Lung (tissue), 12 donors: ENCODE data around the gene ZNF682. TPM values are rescaled to one million over a fixed set of nuclear protein-coding genes. Genes with fewer than 3 reads are reported as not detected.
A peak's percentile ranks its signal among the peaks of the same experiment; 100 is the strongest.

Experiments used
- ATAC-seq: fragments of 200-7000 bp; cut with Tn5 transposase; one replicate; pipeline ENCODE4 v1.9.1; 2020; ENCODE audit warnings: moderate number of reproducible peaks; ENCODE audit not compliant: insufficient read depth, low FRiP score
- DNase-seq, 3 donors: peaks; one replicate each; pipeline ENCODE4 v3.0.0-alpha.2; 2013 to 2017
- H3K27ac ChIP-seq, 2 donors: one replicate each; pipeline ENCODE4 v1.5.1; 2013; ENCODE audit warnings: mild to moderate bottlenecking in 2 of 2, moderate library complexity in 2 of 2, control low read depth in 1 of 2, inconsistent platforms in 1 of 2, low read depth in 1 of 2, low read length in 1 of 2
- H3K27me3 ChIP-seq, 3 donors: one replicate each; pipeline ENCODE4 v1.5.1; 2013; ENCODE audit warnings: low read length in 2 of 3; ENCODE audit not compliant: control insufficient read depth in 3 of 3, insufficient read depth in 3 of 3
- H3K36me3 ChIP-seq, 4 donors: one replicate each; pipeline ENCODE4 v1.5.1; 2013; ENCODE audit warnings: low read length in 4 of 4, mild to moderate bottlenecking in 1 of 4, moderate library complexity in 1 of 4; ENCODE audit not compliant: control insufficient read depth in 4 of 4, insufficient read depth in 4 of 4
- H3K4me1 ChIP-seq, 5 donors: one replicate each; pipeline ENCODE4 v1.5.1; 2013; ENCODE audit warnings: low read length in 5 of 5, mild to moderate bottlenecking in 2 of 5, moderate library complexity in 1 of 5; ENCODE audit not compliant: control insufficient read depth in 5 of 5, insufficient read depth in 5 of 5
- H3K4me3 ChIP-seq: one replicate; pipeline ENCODE4 v1.5.1; 2013; ENCODE audit warnings: mild to moderate bottlenecking, control low read depth, moderate library complexity
- H3K9ac ChIP-seq, 2 donors: one replicate each; pipeline ENCODE4 v1.5.1; 2013; ENCODE audit warnings: low read length in 2 of 2, control low read depth in 1 of 2; ENCODE audit not compliant: insufficient read depth in 1 of 2
- H3K9me3 ChIP-seq, 4 donors: one replicate each; pipeline ENCODE4 v1.5.1; 2013; ENCODE audit warnings: low read length in 3 of 4, mild to moderate bottlenecking in 1 of 4, moderate library complexity in 1 of 4; ENCODE audit not compliant: control insufficient read depth in 4 of 4, insufficient read depth in 3 of 4
- CTCF ChIP-seq: IDR thresholded peaks from 2 replicates; pipeline ENCODE4 v1.5.1; 2012; ENCODE audit warnings: mild to moderate bottlenecking; ENCODE audit errors: control extremely low read depth, extremely low read depth
- WGBS, 2 donors: extraction: QIAGEN DNeasy Blood & Tissue Kit; methylation state at CpG; one replicate each; pipeline ENCODE4 v1.1.7; 2013; 5-methylcytosine and 5-hydroxymethylcytosine counted together
- polyA plus RNA-seq, 2 donors: library from polyadenylated mRNA; stranded (reverse); fragments of 200-250 nt; gene quantifications; one replicate each; pipeline ENCODE4 v1.2.1, GENCODE V29; 2013
- total RNA-seq, 2 donors: library from RNA; depleted of rRNA in 1 of 2; stranded (reverse); fragments of >200 nt in 1 of 2; gene quantifications; one replicate each; pipeline ENCODE4 v1.2.1, GENCODE V29; 2014 to 2021
- donor health status: control.
- donor health status: control.
- donor health status: Bipolar disorder and iron deficiency.
- donor health status: healthy.
- donor health status: DM: yes; HTN: yes; CAD: no.

The ZNF682 gene
- total and polyA plus RNA-seq, 4 donors: 2.0 to 17.7 (median 12.9) TPM

GRCh38 chr19:20028611-20029010, 10.7 kb downstream of the ZNF682 start:
- no peak overlapping the region for H3K27ac ChIP-seq
- H3K36me3 ChIP-seq: peaks cover 0 to 16% (median 8%) of the 10 kb centered on the region in 4 donors
- no peaks in the 10 kb centered on the region for H3K4me1 ChIP-seq
- H3K4me3 ChIP-seq: no peak overlapping the region
- peaks cover 0 to 14% (median 0%) of the 10 kb centered on the region in 4 donors for H3K9me3 ChIP-seq
- no peak for DNase-seq
- H3K27me3 ChIP-seq: no peaks in the 10 kb centered on the region
- TF ChIP-seq CTCF: no peak
- no peak for ATAC-seq
- 97 to 98% methylated on average over 6 of the region's 6 CpGs for WGBS, 2 donors
- H3K9ac ChIP-seq: no peak overlapping the region

- H3K9me3 ChIP-seq: peaks cover 14 to 34% (median 18%) of the 10 kb centered on the region in 4 donors
- TF ChIP-seq CTCF: no peak
Observed at GRCh38 chr19:20005741-20006140, 33.6 kb downstream of the ZNF682 start.

GRCh38 chr19:19997656-19998268, 41.5 kb downstream of the ZNF682 start:
- no peak overlapping the region for H3K4me3 ChIP-seq
- peaks cover 0 to 3% (median 0%) of the 10 kb centered on the region in 4 donors for H3K36me3 ChIP-seq
- WGBS, 2 donors: 56% methylated on average over 7 of the region's 7 CpGs
- no peak overlapping the region for H3K9ac ChIP-seq
- ATAC-seq (no peak), DNase-seq (peak in 2 of 3 donors; percentile 9 to 20)
- no peaks in the 10 kb centered on the region for H3K4me1 ChIP-seq
- TF ChIP-seq CTCF: peak; percentile 58
- no peaks in the 10 kb centered on the region for H3K27me3 ChIP-seq
- H3K27ac ChIP-seq: no peak overlapping the region
- peaks cover 0 to 11% (median 2%) of the 10 kb centered on the region in 4 donors for H3K9me3 ChIP-seq

More at GRCh38 chr19:20005741-20006140, 33.6 kb downstream of the ZNF682 start:
- DNase-seq (no peak), ATAC-seq (no peak)
- H3K9ac ChIP-seq: no peak overlapping the region
- H3K27ac ChIP-seq: no peak overlapping the region
- peaks cover 9 to 34% (median 25%) of the 10 kb centered on the region in 4 donors for H3K36me3 ChIP-seq
- H3K4me1 ChIP-seq: peaks cover 0 to 4% (median 0%) of the 10 kb centered on the region in 5 donors
- H3K27me3 ChIP-seq: no peaks in the 10 kb centered on the region
- 95 to 97% methylated on average over 2 of the region's 2 CpGs for WGBS, 2 donors
- H3K4me3 ChIP-seq: no peak overlapping the region
